Stimulated activated CD8-positive, alpha-beta memory T cell treated with anti-CD3 and anti-CD28 coated beads, Interleukin-15, amount 100 ng/mL, for 48 hours (primary cell): ENCODE measurements around the gene NUB1.

ENCODE experiments used
- DNase-seq, 2 donors: peaks; one replicate each; pipeline ENCODE4 v3.0.0-alpha.2; 2020; ENCODE audit warnings: low read depth in 2 of 2

Gene NUB1

GRCh38 chr7:151314401-151314800 lies 27.2 kb upstream of the NUB1 start:
- DNase-seq, result no peak

GRCh38 chr7:151315038-151315655 lies 26.5 kb upstream of the NUB1 start:
- peak; percentile 40 to 45 for DNase-seq

GRCh38 chr7:151316896-151317295 lies 24.7 kb upstream of the NUB1 start:
- DNase-seq, result no peak

GRCh38 chr7:151317936-151318335 lies 23.7 kb upstream of the NUB1 start:
- no peak for DNase-seq

- no peak for DNase-seq
These were observed 22.4 kb upstream of the NUB1 start for GRCh38 chr7:151319189-151319588.

- DNase-seq, result no peak
These were observed 21.3 kb upstream of the NUB1 start for GRCh38 chr7:151320263-151320845.

GRCh38 chr7:151321341-151321740 lies 20.3 kb upstream of the NUB1 start:
- DNase-seq, result no peak

GRCh38 chr7:151322906-151323305 lies 18.7 kb upstream of the NUB1 start:
- no peak for DNase-seq

GRCh38 chr7:151327022-151327421 lies 14.6 kb upstream of the NUB1 start:
- no peak for DNase-seq

GRCh38 chr7:151327659-151328058 lies 14.0 kb upstream of the NUB1 start:
- no peak for DNase-seq

- DNase-seq, result no peak
These were observed 11.4 kb upstream of the NUB1 start for GRCh38 chr7:151330181-151330580.

GRCh38 chr7:151330661-151331060 lies 11.0 kb upstream of the NUB1 start:
- DNase-seq, result no peak

GRCh38 chr7:151334628-151335027 lies 7.0 kb upstream of the NUB1 start:
- DNase-seq, result no peak

GRCh38 chr7:151336027-151336708 lies 5.4 kb upstream of the NUB1 start:
- DNase-seq, result no peak

- DNase-seq, result no peak
These were observed 4.3 kb upstream of the NUB1 start for GRCh38 chr7:151337346-151337745.

GRCh38 chr7:151338809-151339208 lies 2.8 kb upstream of the NUB1 start:
- no peak for DNase-seq

GRCh38 chr7:151339651-151340382 lies 1.8 kb upstream of the NUB1 start:
- DNase-seq, result no peak

GRCh38 chr7:151340794-151341356 lies 737 bp upstream of the NUB1 start:
- no peak for DNase-seq

GRCh38 chr7:151342102-151342646 lies 562 bp downstream of the NUB1 start:
- no peak for DNase-seq

- no peak for DNase-seq
These were observed 1.2 kb downstream of the NUB1 start for GRCh38 chr7:151342811-151343210.

- DNase-seq, result no peak
These were observed 1.9 kb downstream of the NUB1 start for GRCh38 chr7:151343516-151343915.
